IMR-90 (cell line): Measurements from ENCODE around the gene ARL6. TPM values are rescaled to one million over a fixed set of nuclear protein-coding genes. Genes with fewer than 3 reads are reported as not detected.

ENCODE experiments used
- ATAC-seq: fragments of 200-7000 bp; cut with Tn5 transposase; 2 replicates; pipeline ENCODE4 v1.9.1; 2020; ENCODE audit warnings: low read depth, mild to moderate bottlenecking, moderate library complexity
- BruUV-seq: library from RNA; stranded (reverse); fragments of 400-500 nt; replicated peaks from 2 replicates; lab custom pipeline; 2021; lab: Mats Ljungman, UMichigan
- CTCF ChIA-PET: fragments of 300-600 bp; formaldehyde crosslinking; extraction: SDS; loops from one replicate; lab custom pipeline; 2021; ENCODE audit warnings: antibody characterized with exemption; lab: Yijun Ruan, JAX
- POLR2A ChIA-PET: fragments of 300-600 bp; sonication (Branson Sonifier 250); formaldehyde crosslinking; loops from one replicate; lab custom pipeline; 2022; ENCODE audit warnings: antibody characterized with exemption; ENCODE audit not compliant: unreplicated experiment; lab: Charles Lee
- DNase-seq: peaks from one replicate; pipeline ENCODE4 v3.0.0; 2013
- H2AFZ ChIP-seq: replicated peaks from 2 replicates; pipeline ENCODE3; 2013; ENCODE audit warnings: low read length, mild to moderate bottlenecking; ENCODE audit not compliant: poor library complexity
- H2AK5ac ChIP-seq: 2 replicates; pipeline ENCODE4 v1.6.1; 2013; ENCODE audit warnings: low read depth, low read length, inconsistent platforms
- H2AK9ac ChIP-seq: replicated peaks from 2 replicates; pipeline ENCODE3; 2013; ENCODE audit warnings: mild to moderate bottlenecking, low read depth, low read length, moderate library complexity; ENCODE audit not compliant: poor library complexity
- H2BK120ac ChIP-seq: 2 replicates; pipeline ENCODE4 v1.6.1; 2013; ENCODE audit warnings: low read depth, low read length, inconsistent platforms
- H2BK15ac ChIP-seq: 3 replicates; pipeline ENCODE4 v1.6.1; 2013; ENCODE audit warnings: low read depth, low read length, inconsistent platforms
- H2BK20ac ChIP-seq: 2 replicates; pipeline ENCODE4 v1.6.1; 2013; ENCODE audit warnings: low read depth, mild to moderate bottlenecking, inconsistent platforms, low read length, moderate library complexity
- H2BK5ac ChIP-seq: 2 replicates; pipeline ENCODE4 v1.6.1; 2013; ENCODE audit warnings: mild to moderate bottlenecking, low read depth, low read length, inconsistent platforms; ENCODE audit not compliant: poor library complexity, severe bottlenecking
- H3K14ac ChIP-seq: replicated peaks from 2 replicates; pipeline ENCODE4 v1.6.1; 2013; ENCODE audit warnings: low read depth, low read length, inconsistent platforms
- H3K18ac ChIP-seq: 2 replicates; pipeline ENCODE4 v1.6.1; 2013; ENCODE audit warnings: low read depth, low read length, control low read depth
- H3K23ac ChIP-seq: 2 replicates; pipeline ENCODE4 v1.6.1; 2013; ENCODE audit warnings: low read depth, low read length, inconsistent platforms
- H3K27ac ChIP-seq: 2 replicates; pipeline ENCODE4 v1.5.1; 2013; ENCODE audit warnings: mild to moderate bottlenecking, control low read depth, low read length; ENCODE audit not compliant: insufficient read depth
- H3K27me3 ChIP-seq: 2 replicates; pipeline ENCODE4 v1.6.1; 2013; ENCODE audit warnings: low read length; ENCODE audit not compliant: control insufficient read depth, insufficient read depth
- H3K36me3 ChIP-seq: 2 replicates; pipeline ENCODE4 v1.6.1; 2013; ENCODE audit warnings: low read length, mixed read lengths; ENCODE audit not compliant: control insufficient read depth, insufficient read depth
- H3K4ac ChIP-seq: 2 replicates; pipeline ENCODE4 v1.6.1; 2013; ENCODE audit warnings: low read depth, low read length, inconsistent platforms
- H3K4me1 ChIP-seq: 2 replicates; pipeline ENCODE4 v1.6.1; 2013; ENCODE audit warnings: low read length, mixed read lengths; ENCODE audit not compliant: control insufficient read depth, insufficient read depth
- H3K4me2 ChIP-seq: 2 replicates; pipeline ENCODE4 v1.6.1; 2013; ENCODE audit warnings: low read depth, mild to moderate bottlenecking, control low read depth, low read length, moderate library complexity
- H3K4me3 ChIP-seq: 2 replicates; pipeline ENCODE4 v1.5.1; 2013; ENCODE audit warnings: low read depth, mild to moderate bottlenecking, control low read depth, low read length, moderate library complexity; ENCODE audit not compliant: insufficient read depth
- H3K56ac ChIP-seq: 2 replicates; pipeline ENCODE4 v1.6.1; 2013; ENCODE audit warnings: low read length, inconsistent platforms; ENCODE audit not compliant: insufficient read depth; ENCODE audit errors: extremely low read depth
- H3K79me1 ChIP-seq, 2 experiments: 2 replicates each; pipeline ENCODE4 v1.6.1; 2013; ENCODE audit warnings: low read length in 2 of 2, inconsistent platforms in 1 of 2, low read depth in 1 of 2
- H3K9ac ChIP-seq: 2 replicates; pipeline ENCODE4 v1.6.1; 2013; ENCODE audit warnings: low read depth, low read length, control low read depth
- H3K9me1 ChIP-seq: 2 replicates; pipeline ENCODE4 v1.6.1; 2013; ENCODE audit warnings: low read length, inconsistent platforms; ENCODE audit not compliant: insufficient read depth
- H3K9me3 ChIP-seq: 2 replicates; pipeline ENCODE4 v1.6.1; 2013; ENCODE audit warnings: low read length; ENCODE audit not compliant: control insufficient read depth, insufficient read depth
- H4K20me1 ChIP-seq: 2 replicates; pipeline ENCODE4 v1.6.1; 2013; ENCODE audit warnings: low read length, inconsistent platforms; ENCODE audit not compliant: insufficient read depth
- H4K5ac ChIP-seq: 2 replicates; pipeline ENCODE4 v1.6.1; 2013; ENCODE audit warnings: mild to moderate bottlenecking, low read depth, low read length, control low read depth
- H4K8ac ChIP-seq, 2 experiments: 2 replicates each; pipeline ENCODE4 v1.6.1; 2013; ENCODE audit warnings: low read depth in 2 of 2, low read length in 2 of 2, control low read depth in 1 of 2, inconsistent platforms in 1 of 2
- H4K91ac ChIP-seq: 2 replicates; pipeline ENCODE4 v1.6.1; 2013; ENCODE audit warnings: low read depth, low read length, inconsistent platforms; ENCODE audit not compliant: insufficient read depth
- BHLHE40 ChIP-seq: fragments of 150-350 bp; IDR thresholded peaks from 2 replicates; pipeline ENCODE4 v1.6.1; 2016; ENCODE audit warnings: mild to moderate bottlenecking, low read depth, low read length
- CHD1 ChIP-seq: IDR thresholded peaks from 2 replicates; pipeline ENCODE4 v1.6.1; 2012; ENCODE audit warnings: low read depth, low read length, improper control_type of control experiment
- FOS ChIP-seq: fragments of 150-350 bp; IDR thresholded peaks from 2 replicates; pipeline ENCODE4 v1.6.1; 2016; ENCODE audit warnings: low read depth, low read length
- MAZ ChIP-seq: IDR thresholded peaks from 2 replicates; pipeline ENCODE4 v1.6.1; 2012; ENCODE audit warnings: low read depth, mild to moderate bottlenecking, low read length, improper control_type of control experiment, moderate library complexity, borderline replicate concordance
- POLR2A ChIP-seq: IDR thresholded peaks from 2 replicates; pipeline ENCODE4 v1.6.1; 2012; ENCODE audit warnings: mild to moderate bottlenecking, low read depth, low read length
- RFX5 ChIP-seq: IDR thresholded peaks from 2 replicates; pipeline ENCODE4 v1.8.0; 2012; ENCODE audit warnings: low read depth, mild to moderate bottlenecking, low read length, moderate library complexity
- WGBS, 2 experiments: methylation state at CpG; one replicate each; pipeline versions ENCODE4 v1.1.5 to v1.1.7; 2013; ENCODE audit warnings: missing lambda C conversion rate in 2 of 2; ENCODE audit not compliant: insufficient read length in 1 of 2; ENCODE audit errors: extremely low coverage in 2 of 2; 5-methylcytosine and 5-hydroxymethylcytosine counted together
- dilution Hi-C: fragments of 300-500 bp; cut with HindIII; formaldehyde crosslinking; loops from one replicate; pipeline ENCODE4 v1.14.3; 2018; ENCODE audit warnings: low sequenced_read_pairs; ENCODE audit not compliant: unreplicated experiment
- in situ Hi-C: fragments of 300-500 bp; cut with MboI; formaldehyde crosslinking; loops from 3 replicates; pipeline ENCODE4 v1.14.3; 2019; ENCODE audit warnings: low sequenced_read_pairs, inconsistent platforms, mixed read lengths
- intact Hi-C: fragments of 100-400 bp; cut with micrococcal nuclease; formaldehyde crosslinking; loops from 2 replicates; pipeline ENCODE4 v1.10.0; 2022
- polyA plus RNA-seq, 3 experiments: library from polyadenylated mRNA; depleted of rRNA; stranded (reverse); fragments of >200 nt; gene quantifications; 2 replicates each; pipeline ENCODE4 v1.2.3, GENCODE V29; 2012; ENCODE audit warnings: low replicate concordance in 1 of 3
- total RNA-seq: library from RNA; depleted of rRNA; stranded (reverse); fragments of >200 nt; gene quantifications from 2 replicates; pipeline ENCODE4 v1.2.3, GENCODE V29; 2012
- TF ChIP-seq, protein P1 (sequence below): conservative IDR thresholded peaks from 2 replicates; pipeline ENCODE4 v1.5.1; 2012; ENCODE audit warnings: mild to moderate bottlenecking, low read depth, low read length, improper control_type of control experiment

Gene ARL6
- total and polyA plus RNA-seq, 2 of the 4 experiments (the other 2 are of a cell fraction), result 3.1 to 3.4 TPM

DNA sequence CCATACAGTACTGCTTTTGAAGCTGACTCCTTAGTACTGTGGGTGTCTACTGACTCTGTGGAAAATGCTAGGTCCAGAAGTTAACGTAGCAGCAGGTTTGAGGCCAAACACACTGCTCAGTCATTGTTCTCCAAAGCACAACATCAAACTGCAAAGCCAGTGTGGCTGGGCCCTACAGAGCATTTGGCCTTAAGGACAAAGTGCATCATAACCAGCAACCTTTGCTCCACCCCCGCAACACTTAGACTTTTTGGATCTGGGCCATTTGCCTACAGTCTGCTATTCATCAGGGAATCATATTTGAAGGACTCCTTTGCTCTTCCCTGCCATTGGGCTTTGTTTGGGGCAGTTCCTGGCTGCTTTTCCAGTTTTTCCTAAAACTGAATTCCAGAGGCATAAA lies 43.1 kb upstream of the ARL6 start:
- no peak overlapping the region for H4K5ac ChIP-seq
- TF ChIP-seq CHD1, result no peak
- TF ChIP-seq FOS, result no peak
- TF ChIP-seq, protein P1, sequence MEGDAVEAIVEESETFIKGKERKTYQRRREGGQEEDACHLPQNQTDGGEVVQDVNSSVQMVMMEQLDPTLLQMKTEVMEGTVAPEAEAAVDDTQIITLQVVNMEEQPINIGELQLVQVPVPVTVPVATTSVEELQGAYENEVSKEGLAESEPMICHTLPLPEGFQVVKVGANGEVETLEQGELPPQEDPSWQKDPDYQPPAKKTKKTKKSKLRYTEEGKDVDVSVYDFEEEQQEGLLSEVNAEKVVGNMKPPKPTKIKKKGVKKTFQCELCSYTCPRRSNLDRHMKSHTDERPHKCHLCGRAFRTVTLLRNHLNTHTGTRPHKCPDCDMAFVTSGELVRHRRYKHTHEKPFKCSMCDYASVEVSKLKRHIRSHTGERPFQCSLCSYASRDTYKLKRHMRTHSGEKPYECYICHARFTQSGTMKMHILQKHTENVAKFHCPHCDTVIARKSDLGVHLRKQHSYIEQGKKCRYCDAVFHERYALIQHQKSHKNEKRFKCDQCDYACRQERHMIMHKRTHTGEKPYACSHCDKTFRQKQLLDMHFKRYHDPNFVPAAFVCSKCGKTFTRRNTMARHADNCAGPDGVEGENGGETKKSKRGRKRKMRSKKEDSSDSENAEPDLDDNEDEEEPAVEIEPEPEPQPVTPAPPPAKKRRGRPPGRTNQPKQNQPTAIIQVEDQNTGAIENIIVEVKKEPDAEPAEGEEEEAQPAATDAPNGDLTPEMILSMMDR, result no peak
- TF ChIP-seq POLR2A, result no peak
- TF ChIP-seq MAZ, result no peak
- TF ChIP-seq RFX5, result no peak
- no peak for TF ChIP-seq BHLHE40
- H2BK20ac ChIP-seq, result no peak overlapping the region
- no peak overlapping the region for H3K23ac ChIP-seq
- H3K9me3 ChIP-seq, result no peaks in the 10 kb centered on the region
- H4K91ac ChIP-seq, result no peak overlapping the region
- H3K4me2 ChIP-seq, result no peak overlapping the region
- H2BK5ac ChIP-seq, result no peak overlapping the region
- H3K14ac ChIP-seq, result no peak overlapping the region
- no peak overlapping the region for H3K56ac ChIP-seq
- no peaks in the 10 kb centered on the region for H3K79me1 ChIP-seq
- no peak overlapping the region for H3K27ac ChIP-seq
- no peak overlapping the region for H2AK9ac ChIP-seq
- H3K4me3 ChIP-seq, result no peak overlapping the region
- DNase-seq (no peak), ATAC-seq (no peak)
- in situ Hi-C loops (no loop called here), dilution Hi-C loops (no loop called here), intact Hi-C loops (no loop called here)
- no peak overlapping the region for H2AFZ ChIP-seq
- POLR2A ChIA-PET, result no interaction called here
- no peaks in the 10 kb centered on the region for H4K20me1 ChIP-seq
- no TSS peak for BruUV-seq
- H3K4ac ChIP-seq, result no peak overlapping the region
- no peaks in the 10 kb centered on the region for H3K36me3 ChIP-seq
- H3K27me3 ChIP-seq, result no peaks in the 10 kb centered on the region
- no peak overlapping the region for H4K8ac ChIP-seq
- CTCF ChIA-PET, result no interaction called here
- no CpG with 5 or more reads among the region's 2 CpGs for WGBS, 2 experiments
- no peak overlapping the region for H3K18ac ChIP-seq
- H3K9ac ChIP-seq, result no peak overlapping the region
- H2BK120ac ChIP-seq, result no peak overlapping the region
- no peaks in the 10 kb centered on the region for H3K9me1 ChIP-seq
- H2AK5ac ChIP-seq, result no peak overlapping the region
- no peaks in the 10 kb centered on the region for H3K4me1 ChIP-seq
- no peak overlapping the region for H2BK15ac ChIP-seq
